Activated T-cell treated with anti-CD3 and anti-CD28 coated beads for 4 hours (primary cell): ENCODE results near the gene BRD3.
A peak's percentile ranks its signal among the peaks of the same experiment; 100 is the strongest.

ENCODE experiments used
- DNase-seq: peaks from one replicate; pipeline ENCODE4 v3.0.0-alpha.2; 2020

The BRD3 gene

GRCh38 chr9:134066526-134066912, 1.3 kb downstream of the BRD3 start:
- no peak for DNase-seq

GRCh38 chr9:134065612-134066419, 2.0 kb downstream of the BRD3 start:
- DNase-seq, result peak; percentile 38

- no peak for DNase-seq
Measured at GRCh38 chr9:134064711-134065110, 3.1 kb downstream of the BRD3 start.

- no peak for DNase-seq
Measured at GRCh38 chr9:134063571-134064450, 4.0 kb downstream of the BRD3 start.

- DNase-seq, result no peak
Measured at GRCh38 chr9:134063088-134063570, 4.7 kb downstream of the BRD3 start.

- no peak for DNase-seq
Measured at GRCh38 chr9:134062461-134063087, 5.3 kb downstream of the BRD3 start.

- no peak for DNase-seq
Measured at GRCh38 chr9:134061688-134062371, 6.0 kb downstream of the BRD3 start.

GRCh38 chr9:134061019-134061687, 6.7 kb downstream of the BRD3 start:
- DNase-seq, result no peak

- DNase-seq, result no peak
Measured at GRCh38 chr9:134060546-134060945, 7.3 kb downstream of the BRD3 start.

- DNase-seq, result no peak
Measured at GRCh38 chr9:134059661-134060395, 8.0 kb downstream of the BRD3 start.

GRCh38 chr9:134059188-134059641, 8.6 kb downstream of the BRD3 start:
- no peak for DNase-seq

GRCh38 chr9:134058716-134059115, 9.1 kb downstream of the BRD3 start:
- DNase-seq, result no peak

GRCh38 chr9:134057751-134058701, 9.8 kb downstream of the BRD3 start:
- no peak for DNase-seq

- no peak for DNase-seq
Measured at GRCh38 chr9:134057307-134057657, 10.5 kb downstream of the BRD3 start.

GRCh38 chr9:134056483-134057306, 11.1 kb downstream of the BRD3 start:
- DNase-seq, result no peak

- DNase-seq, result no peak
Measured at GRCh38 chr9:134055981-134056461, 11.8 kb downstream of the BRD3 start.

- no peak for DNase-seq
Measured at GRCh38 chr9:134054891-134055811, 12.7 kb downstream of the BRD3 start.
